Left kidney (tissue), 2 donors: Measurements from ENCODE around the gene SIAH3. TPM values are rescaled to one million over a fixed set of nuclear protein-coding genes. Genes with fewer than 3 reads are reported as not detected.

Experiments used
- DNase-seq: peaks from one replicate; pipeline ENCODE4 v3.0.0-alpha.2; 2013
- polyA plus RNA-seq: library from polyadenylated mRNA; unstranded; fragments of 120-200 nt; gene quantifications from one replicate; pipeline ENCODE4 v1.2.1, GENCODE V29; 2013; ENCODE audit not compliant: insufficient read length

SIAH3 gene
- polyA plus RNA-seq, 1 donor = 1.2 TPM

DNA sequence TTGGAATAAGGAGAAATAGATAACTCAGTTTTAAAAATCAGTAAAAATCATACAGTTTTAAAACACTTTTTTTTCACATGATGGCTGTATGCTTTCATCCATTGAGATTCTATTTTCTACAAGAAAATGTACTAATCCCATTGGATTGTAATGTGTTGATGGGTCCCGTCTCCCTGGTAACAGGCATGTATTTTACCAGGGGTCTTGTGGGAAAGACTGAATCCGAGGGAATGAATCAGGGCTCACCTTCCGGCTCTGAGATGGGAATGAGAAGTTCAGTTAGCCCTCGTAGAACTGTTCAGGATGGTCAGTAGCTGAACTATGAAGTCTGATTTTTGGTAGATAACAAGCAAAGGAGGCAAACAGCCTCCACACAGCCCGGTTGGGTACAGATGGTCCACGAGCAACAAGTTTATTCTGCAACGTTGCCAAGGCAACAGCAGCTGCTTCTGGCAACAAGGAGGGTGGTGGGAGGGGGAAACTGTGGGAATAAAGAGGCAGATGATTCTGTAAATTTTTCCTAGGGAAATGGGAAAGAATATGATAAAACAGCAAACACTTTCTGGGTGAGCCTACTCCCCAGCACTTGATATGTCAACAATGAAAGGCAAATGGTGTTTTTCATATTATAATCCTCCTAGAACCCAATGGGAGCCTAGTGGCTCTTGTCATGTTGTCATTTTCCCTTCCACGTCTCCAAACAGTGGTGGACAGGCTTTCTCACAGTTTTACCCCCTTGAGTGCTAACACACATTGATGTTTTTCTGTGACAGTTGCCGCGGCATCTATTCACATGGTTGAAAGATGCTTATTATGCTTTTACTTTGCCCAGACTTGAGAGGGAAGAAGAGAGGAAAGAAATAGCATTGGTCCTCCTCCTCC is 12.4 kb upstream of the SIAH3 start:
- no peak for DNase-seq

DNA sequence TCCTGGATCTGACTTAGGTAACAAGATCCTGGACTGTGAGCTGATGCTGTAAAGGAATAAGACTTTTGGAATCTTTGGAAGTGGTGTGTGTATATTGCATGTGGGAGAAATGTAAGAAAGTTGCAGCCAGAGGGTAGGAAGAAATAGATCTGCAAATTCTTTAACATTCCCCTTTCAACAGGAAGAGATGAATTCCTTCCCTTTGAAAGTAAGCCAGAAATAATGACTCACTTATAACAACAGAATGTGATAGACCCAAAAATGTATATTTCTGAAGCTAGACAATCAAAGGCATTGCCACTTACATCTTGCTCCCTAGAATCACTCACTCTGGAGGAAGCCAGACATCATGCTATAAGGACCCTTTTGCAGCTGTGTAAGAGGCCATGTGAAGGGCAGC is 9.8 kb upstream of the SIAH3 start:
- no peak for DNase-seq

DNA sequence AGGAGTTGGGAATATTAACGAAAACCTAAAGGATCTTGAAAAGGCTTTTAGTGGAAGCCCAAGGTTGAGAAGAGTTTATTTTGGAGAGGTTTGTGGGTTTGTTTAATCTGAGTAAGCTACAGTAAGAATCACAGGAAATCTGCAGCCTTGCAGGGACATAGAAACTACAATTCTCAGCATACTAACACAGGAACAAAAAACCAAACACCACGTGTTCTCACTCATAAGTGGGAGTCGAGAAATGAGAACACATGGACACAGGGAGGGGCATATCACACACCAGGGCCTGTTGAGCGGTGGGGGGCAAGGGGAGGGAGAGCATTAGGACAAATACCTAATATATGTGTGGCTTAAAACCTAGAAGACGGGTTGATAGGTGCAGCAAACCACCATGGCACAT is 8.7 kb upstream of the SIAH3 start:
- DNase-seq = no peak

DNA sequence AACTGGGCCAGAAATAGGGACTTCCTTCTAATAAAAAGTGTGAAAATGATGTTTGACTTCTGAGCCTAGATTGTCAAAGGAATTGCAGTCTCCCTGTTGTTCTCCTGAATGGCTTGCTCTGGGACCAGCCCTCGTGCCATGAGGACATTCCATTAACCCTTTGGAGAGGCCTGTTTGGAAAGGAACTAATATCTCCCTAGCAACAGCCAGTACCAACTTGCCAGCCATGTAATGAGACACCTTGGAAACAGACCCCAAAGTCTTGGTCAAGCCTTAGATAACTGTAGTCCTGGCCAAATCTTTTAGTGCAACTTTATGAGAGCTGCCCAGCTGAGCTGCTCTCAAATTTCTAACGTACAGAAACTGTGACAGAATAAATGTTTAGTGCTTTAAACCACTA is 8.2 kb upstream of the SIAH3 start:
- peak; percentile 65 for DNase-seq

DNA sequence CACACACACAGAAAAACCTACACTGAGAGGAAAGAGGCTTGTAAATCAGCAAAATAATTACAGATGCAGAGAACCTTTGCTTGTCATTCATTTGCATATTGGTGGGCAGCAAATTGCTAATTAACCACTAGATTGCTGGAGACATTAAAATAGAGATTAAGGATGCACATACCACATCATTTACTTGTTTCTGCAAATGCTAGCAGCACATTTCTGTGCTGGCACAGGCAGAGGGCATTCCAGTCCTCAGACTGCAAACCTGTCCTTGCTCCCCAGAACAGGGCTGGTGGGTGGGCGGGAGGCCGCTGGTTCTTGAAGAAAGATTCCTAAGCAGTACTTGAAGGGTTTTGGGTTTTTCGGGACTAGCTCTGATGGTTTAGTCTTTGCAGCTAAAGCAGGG is 941 bp upstream of the SIAH3 start:
- DNase-seq = no peak

DNA sequence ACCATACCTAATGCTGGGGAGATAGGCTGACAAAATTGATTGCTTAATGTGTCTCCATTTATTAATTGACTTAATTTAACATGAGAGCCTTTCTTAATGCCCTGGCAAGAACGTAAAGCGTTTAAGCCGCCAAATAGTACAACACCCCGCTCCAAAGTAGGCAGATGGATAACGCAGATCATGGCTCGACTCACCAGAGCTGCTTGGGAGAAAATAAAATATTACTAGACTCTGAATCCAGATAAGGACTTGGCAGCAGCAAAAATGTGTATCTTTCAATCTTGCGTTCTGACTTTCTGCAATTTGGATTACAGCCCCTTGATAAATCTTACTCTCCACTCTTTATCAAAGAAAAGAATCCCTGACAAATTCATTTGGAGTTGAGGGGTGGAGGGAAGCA is 403 bp upstream of the SIAH3 start:
- DNase-seq = no peak

DNA sequence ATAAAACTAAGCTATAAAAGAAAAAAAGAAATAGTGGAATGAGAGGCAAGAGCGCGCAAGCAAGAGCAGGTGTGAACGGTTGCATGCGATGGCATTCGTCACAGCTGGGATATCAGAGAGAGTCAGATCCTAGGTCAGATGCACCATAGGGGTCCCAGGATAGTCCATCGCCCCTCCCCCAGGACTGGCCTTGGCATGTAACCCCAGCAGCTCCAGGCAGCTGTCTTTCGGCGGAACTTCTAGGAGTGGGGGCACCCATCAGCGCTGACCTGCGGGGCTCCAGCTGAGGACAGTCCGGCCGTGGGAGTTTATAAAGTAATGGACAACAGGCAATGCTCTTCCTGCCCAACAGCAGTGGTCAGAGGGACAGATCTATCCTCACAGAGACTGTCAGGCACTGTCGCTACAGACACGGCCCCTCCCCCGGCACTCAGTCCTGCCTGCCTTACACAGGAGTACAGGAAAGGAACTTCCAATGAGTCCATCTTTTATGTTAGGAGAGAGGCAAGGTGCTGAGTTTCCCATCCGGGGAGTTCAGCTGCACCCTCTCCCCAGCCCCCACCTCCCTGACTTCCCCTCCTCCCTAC is 1.4 kb downstream of the SIAH3 start:
- DNase-seq = no peak

DNA sequence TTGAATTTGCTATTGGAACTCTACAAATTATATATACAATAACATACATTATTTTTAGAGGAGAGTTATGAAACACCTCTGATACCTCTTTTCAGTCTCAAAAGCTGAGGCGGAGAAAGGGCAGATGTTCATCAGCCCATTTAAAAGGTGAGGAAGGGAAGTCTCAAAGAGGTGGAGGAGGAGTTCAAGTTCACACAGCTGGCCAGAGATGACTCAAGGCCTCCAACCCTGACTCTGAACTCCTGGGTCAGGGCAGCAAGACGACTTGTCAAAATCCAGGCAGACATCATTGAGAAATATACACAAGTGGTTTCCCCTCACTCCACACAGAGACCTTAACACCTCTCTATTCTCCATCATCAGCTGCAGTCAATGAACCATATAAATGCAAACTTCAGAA is 2.1 kb downstream of the SIAH3 start:
- DNase-seq = no peak

DNA sequence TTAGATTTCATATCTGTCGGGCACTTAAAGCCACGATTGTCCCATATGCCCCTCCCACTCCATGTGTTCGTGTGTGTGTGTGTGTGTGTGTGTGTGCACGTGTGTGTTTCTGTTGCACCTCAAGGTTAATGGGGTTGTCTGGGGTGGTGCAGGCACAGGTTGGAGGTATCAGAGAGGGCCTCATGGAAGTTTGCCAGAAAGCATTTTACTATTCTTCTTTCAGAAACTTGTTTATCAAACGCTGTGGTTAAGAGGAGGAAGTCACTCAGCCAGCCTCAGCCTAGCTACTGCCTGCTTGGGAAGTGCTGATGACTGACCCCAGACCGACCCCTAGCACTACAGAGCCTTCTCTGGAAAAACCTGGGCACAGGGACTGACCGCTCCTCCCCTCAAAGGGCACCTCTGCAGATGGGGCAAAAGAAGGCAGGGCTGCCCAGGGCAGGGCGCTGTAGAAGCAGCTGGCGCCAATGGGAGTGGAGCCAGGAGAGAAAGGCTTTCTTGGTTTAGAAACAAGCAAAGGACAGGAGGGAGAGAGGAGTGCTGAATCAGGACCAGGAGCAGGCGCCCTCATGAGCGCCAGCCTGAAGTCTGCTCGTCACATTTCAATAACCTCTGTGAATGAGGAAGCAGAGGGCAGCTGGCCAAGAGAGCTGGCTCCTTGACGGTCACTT is 3.9 kb downstream of the SIAH3 start:
- no peak for DNase-seq

DNA sequence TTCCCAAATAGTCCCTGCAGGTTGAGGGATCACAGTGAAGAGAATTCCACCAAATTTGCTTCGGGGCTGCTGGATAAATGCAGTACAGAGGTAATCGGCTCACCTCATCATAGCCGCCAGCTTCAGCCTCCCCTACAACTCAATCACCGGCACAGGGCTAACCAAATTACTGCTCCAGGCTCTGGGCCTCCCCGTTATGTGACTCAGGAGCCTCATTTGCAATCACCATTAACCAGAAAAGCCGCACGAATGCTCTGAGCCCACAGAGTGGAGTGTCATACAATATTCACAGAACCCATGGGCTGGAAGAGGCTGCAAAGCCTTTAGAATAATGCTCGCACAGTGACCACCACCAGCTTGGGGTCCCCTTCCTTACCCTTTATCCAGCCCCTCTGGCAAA is 4.9 kb downstream of the SIAH3 start:
- no peak for DNase-seq

DNA sequence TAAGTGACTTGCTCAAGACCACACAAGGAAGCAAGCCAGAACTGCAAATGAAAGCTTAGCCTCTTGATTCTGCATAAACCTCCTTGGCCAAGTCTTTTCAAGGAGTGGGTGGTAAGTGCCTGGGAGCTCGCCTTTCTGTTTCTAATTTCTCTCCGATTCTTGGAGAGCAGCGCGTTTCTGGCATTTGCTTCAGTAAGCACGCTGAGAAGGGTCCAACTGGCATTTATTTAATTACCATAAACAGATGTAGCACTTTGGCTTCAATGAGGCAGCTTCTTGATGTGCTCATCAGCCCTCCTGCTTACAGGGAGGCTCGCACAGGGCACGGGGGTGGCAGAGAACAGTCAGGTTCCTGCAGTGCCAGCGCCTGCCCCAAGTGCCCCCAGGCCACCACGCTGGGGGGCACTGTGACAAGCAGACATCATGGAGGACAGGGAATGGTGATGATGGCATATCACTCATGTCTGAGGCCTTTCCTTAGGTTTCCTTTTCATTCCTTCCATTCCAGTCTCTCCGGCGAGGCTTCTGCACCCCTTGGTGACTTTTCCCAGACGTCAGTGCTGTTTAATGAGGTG is 13.3 kb downstream of the SIAH3 start:
- DNase-seq = no peak

DNA sequence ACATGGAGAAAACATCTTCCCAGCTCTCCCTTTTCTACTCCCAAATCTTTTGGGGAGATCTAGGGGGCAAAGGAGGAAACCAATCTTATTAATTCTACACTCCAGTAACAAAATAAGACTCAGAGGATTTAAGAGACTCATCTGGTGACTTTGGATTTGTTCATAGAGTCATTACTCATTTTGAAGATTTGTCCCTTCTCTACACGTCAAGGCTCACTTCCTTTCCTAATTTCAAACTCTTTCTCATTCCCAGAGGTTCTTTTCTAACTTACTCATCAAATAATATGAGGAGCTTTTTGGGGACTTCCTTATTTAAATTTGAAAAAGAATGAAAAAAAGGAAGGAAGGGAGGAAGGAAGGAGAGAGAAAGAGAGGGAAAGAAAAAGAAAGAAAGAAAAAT is 14.4 kb downstream of the SIAH3 start:
- no peak for DNase-seq

DNA sequence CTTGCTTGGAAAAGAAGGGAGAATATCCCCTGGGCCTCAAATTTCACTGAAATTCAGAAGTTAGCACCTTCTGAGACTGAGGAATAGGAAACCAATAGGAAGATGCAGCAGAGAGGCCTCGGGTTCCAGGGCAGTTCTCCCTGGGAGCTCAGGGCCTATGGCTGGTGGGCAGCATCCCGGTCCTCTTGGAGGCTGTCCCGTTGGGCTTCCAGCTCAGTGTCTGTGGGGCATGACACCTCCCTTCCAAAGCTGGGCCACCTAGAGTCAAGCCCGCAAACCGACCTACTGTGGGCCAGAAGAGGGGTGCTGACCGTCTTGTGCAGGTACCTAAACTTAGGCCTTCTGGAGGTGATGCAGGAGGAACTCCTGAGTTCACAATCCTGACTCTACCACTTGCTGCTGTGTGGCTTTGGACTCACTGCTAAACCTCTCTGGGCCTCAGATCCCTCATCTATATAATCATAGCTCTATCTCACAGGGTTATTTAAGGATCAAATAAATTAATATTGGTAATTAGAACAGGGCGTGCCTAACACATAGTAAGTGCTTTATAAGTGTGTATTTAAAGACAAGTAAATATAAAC is 17.1 kb downstream of the SIAH3 start:
- no peak for DNase-seq

DNA sequence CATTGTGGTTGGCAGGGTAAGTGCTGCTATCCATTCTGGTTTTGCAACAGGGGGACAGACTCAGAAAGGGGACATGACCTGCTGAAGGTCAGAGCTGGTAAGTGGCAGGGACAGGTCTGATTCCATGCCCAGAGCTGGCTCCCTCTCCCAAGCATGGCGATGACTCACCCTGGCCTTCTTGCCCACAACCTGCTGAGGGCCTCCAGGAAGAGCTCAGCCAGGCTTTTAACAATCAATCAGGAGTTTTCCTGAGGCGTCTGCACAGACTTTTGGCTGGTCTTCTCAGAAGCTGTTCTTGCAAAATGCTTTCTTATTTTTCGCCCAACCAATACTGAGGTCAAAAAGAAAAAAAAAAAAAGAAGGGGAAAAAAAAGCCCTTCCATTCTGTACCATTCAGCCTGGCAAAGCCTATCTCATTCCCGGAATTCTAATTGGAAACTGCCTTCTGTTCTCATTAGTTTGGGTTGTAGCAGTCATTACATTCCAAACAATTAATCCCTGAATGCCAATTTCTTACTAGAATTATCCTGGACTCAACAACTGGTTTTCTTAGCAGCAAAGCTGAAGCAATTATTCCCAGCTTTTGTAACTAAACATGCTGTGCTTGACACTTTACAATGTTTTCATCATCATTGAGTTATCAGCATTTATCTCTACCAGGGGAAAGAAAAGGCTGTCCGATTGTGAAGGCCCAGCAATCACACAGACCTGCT is 17.7 kb downstream of the SIAH3 start:
- DNase-seq = no peak

DNA sequence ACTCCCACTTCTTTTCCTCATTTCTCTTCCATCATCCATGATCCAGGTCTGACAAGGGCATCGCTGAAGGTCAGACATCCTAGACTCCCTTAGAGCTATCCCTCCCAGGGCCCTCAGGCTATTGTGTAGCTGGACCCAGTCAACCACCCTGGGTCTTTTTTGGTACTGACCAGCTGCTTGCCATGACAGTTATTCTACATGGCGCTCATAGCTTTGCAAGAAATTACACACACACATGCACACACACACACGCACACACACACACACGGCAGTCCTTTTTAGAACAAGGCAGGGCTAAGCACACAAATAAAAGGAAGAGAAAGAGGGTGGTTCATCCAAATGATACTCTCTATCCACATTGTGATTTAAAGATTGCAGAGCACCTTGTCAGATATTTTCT is 18.3 kb downstream of the SIAH3 start:
- no peak for DNase-seq

DNA sequence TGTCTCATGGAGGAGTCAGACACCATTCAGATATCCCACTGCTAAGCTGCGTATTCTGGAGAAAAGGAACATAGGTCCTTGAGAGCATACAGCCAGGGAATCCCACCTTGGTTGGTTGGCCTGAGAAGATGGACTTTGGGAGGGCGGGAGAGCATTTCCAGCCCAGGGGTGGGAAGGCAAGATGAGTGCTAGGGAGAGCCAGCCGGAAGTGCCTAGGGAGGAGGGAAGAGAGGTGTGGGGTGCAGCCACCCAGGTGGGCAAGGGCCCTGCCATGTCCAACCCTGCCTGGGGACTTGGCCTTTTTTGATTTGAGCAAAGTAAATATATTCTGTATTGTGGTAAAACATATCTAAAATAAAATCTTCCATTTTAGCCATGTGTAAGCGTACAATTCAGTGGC is 19.7 kb downstream of the SIAH3 start:
- DNase-seq = no peak

DNA sequence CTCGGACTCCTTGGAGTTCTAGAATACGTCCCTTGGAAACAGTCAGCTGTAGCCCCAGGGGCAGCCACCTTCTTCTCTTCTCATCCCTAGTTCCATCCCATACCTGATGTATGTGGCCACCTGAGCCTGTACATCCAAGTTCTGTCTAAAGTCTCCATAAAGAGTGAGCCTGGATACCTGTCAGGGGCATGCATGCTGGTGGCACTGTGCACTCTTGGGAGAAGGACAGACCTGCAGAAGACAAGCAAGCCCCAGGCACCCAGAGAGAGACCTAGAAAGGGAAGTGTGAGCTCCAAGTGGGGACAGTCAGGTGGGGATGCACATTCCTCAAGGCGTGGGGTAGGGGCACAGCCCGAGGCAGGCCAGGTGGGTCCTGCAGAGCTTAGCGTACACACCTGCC is 21.4 kb downstream of the SIAH3 start:
- no peak for DNase-seq

DNA sequence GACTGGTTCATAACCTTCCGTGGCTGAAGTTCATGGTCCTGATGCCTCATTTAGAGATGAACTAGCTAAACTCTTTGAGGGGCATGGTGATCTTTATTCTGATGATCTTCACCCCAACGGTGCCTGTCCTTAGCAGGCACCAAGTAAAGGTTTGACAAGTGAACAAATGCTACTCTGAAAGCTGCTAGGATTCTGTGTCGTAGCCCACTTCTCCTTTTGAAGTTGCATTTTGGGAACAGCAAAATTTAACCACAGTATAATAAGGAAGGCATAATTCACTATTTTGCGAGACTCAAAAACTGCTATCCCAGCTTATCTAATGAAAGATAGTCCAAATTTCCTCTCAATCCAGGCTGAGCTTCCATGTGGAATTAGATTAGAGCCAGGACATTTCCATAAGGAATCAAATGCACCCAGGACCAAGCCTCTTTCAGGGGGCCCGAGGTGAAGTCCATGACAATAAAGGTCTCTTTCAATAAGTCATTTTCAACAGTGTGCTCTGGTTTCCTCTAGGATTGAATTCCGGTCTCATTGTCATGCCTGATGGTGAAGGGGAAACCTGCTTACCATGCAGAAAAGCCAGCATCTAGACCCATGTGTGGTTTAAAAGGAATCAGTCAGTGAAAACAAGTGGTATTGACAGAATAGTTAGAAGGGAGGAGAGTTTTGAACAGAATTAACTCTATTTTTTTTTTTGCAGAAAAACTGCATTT is 23.1 kb downstream of the SIAH3 start:
- DNase-seq = no peak

DNA sequence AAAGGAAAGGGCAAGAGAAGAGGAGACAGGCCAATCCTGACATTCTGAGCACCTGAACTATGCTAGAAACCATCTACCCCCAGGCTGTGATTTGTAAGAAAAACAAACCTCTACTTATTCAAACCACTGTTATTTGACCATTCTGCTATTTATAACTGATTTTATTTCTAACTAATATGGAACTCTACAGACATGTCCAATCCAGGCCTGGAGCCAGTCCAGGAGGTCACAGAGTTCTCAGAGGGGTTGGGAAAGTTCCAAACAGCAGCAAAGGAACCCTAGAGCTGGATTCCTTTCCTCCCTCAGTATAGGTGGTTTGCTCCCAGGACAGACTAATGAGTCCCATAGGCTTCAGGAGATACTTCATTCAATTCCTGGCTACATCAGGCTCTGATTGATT is 24.2 kb downstream of the SIAH3 start:
- no peak for DNase-seq

DNA sequence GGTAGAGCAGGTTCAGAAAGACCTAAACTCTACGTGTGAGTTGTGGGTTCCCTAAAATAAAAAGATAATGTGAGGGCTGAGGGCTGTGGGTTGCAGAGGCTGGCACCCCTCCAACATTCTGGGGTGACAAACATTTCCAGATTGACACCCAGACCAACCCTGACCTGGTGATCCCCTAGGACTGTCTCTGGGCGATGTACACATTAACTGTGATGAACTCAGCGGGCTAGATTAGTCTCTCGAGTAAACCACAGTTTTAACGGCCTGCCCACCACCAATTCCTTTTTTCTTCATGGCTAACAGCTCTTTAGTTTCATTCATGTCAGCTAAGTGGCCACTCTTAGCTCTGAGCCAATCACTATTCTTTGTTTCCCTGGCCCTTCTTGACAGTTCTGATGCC is 24.8 kb downstream of the SIAH3 start:
- DNase-seq = no peak

DNA sequence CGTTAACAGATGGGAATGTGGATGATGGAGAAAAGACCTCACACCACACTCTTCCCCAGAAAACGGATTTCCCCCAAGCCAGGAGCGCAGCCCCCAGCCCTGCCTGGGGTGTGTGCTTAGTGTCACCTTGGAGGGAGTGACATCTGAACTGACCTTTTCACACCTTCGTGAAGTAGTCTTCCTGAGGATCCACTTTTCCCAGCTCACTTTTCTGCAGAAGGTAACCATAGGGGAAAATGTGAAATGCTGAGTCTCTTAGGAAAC is 26.2 kb downstream of the SIAH3 start:
- DNase-seq = no peak

DNA sequence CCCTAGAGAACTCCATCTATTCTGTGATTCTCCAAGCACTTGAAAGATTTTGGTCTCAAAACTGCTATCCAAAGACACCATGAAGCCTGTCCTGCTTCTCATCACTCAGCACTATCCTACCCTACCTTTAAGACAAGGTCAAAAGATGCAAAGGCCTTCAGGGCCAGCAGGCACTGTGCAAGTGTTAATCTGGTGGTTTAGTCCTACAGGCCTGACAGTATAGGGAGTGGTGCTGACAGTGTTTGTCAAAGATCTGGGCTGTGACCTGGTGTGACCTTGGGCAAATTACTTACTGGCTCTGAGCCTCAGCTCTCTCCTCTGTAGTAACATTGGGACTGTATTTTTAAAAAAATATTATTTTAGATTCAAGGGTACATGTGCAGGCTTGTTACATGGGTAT is 28.0 kb downstream of the SIAH3 start:
- no peak for DNase-seq
